CD4-positive, alpha-beta T cell treated with Interleukin-4 for 4 hours (primary cell): ENCODE results near the gene NPHP1.
"Not testable (repeated sequence)": the region's sequence is repeated elsewhere in the genome, so short reads cannot be mapped to it uniquely, and the experiment has no call there.

Source experiments
- DNase-seq: peaks from one replicate; pipeline ENCODE4 v3.0.0-alpha.2; 2020

NPHP1 gene

DNA sequence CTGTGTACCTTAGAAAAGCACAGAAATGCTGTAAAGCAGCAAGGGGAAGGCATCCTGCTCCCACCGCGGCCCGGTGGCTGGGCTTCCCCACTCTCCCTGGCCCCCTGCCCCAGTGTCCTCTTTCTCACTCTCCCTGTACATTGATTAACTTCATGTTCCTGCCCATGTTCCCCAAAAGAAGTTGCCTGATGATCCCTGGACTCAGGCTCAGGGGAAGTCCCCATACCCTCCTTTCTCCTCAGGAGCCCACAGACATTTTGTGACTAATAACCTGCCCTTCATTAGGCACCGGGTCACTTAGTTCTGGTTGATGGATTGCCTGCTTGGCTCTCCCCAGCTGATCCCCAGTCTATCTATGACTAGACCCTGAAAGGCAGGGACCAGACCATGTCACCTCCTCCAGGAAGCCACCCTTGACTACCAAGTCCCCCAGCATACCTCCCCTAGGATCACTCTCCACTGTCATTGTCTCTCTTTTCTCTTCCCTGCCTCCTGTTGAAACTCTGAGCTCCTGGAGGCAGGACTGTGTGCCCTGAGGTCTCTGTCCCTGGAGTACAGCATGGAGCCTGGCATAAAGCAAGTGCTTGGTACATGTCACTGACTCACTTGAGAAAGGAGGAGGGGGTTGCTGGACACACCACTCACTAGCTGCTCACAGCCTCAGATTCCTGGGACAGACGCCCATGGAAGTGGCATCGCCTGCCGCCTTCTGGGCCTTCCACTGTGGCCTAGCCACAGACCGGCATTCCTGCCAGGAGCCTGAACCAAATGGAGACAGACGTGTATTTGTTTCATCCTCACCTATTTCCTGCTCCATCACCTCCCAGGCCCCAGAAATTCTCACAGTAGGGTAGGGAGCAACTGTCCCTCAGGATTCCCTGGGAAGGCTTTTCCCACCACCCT is 102.7 kb downstream of the NPHP1 start:
- no peak for DNase-seq

DNA sequence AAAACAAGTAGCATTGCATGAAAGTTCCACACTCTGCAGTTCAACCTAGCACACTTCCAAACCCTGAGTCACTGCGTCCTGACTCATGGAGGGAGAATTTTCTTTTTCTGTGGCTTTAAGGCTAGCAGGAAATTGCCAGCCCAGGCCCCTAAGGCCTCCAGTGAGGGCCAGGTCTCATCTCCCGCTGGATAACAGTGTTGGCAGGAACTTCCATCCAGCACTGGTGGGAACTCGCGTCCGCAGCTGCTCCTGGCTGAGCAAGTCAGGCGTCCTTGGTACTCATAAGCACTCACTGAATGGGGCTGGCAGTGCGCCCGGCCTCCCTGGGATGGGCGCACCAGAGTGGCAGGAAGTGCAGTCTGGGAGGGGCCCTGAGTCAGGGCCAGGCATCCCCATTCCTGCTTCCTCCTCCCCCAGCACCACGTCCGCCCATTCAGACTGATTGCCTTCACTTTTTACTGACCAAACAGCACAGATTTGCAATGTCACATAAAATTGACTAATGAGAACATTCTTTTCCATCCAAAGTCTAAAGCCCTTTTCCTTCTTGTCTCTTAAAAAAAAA is 103.5 kb downstream of the NPHP1 start:
- no peak for DNase-seq

DNA sequence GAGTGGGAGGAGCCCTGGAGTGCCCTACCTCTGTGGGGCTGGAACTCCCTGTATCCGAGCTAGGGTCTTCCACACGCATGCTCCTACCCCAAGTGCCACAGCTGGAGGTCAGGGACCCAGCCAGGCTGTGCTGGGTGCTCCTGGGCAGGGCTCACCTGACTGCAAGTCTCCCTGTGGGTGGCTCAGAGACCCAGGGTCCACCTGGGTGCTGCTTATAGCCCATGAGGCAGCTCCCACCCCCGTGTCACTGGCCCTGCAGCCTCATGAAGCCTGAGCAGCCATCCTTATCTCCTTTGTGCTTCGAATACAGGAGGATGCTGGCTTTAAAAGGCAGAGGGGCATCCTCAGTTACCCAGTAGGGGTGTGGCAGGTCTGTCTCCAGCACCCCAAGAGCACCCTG is 103.9 kb downstream of the NPHP1 start:
- not testable (repeated sequence) for DNase-seq

DNA sequence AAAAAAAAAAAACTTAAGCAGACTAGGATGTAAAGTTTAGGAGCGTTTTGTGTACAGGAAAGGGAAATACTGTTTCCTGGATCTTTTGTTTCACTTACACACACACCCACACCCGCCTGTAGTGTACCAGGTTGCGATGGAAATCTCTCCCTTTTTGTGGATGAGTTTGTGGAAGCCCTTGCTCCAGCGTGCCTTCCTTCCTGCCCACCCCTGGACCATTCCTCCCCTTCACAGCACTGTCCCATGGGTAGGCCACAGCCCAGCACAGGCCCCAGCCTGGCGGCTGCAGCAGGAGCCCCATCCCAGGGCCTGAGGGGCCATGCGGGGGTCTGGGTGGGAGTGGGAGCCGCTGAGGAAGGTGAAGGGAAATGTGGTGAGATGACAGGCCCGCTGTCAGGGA is 104.3 kb downstream of the NPHP1 start:
- DNase-seq = no peak

DNA sequence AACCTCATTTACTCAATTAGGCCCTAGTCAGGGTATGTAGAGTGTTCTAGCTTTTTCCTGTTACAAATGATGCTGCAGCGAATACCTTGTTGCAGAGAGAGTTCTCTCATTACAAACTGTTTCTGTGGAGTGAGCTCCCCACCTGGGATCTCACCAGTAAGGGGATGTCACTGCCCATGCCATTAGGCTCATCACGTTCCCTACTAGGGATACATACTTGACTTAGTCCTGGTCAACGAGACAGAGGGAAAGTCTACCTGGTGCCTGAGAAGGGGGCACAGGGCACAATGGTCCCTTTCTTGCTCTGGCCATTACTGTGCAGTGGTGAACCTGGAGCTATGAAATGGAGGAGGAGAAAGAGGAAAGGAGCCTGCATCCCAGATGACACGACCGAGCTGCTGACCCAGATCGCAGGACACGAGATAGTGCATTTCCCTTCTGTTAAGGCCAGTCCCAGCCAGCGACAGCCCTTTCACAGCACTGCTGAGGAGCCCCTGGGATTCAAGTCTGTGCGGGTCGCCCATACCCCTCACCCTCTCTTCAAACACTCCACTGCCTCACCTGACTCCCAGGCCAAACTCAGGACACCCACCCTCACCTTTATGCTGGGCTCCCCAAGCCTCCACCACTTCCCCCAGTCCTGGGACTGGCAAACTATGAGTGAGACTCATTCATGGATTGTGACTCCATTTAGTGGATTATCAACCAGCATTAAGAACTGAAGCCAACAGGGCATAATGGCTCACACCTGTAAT is 105.2 kb downstream of the NPHP1 start:
- no peak for DNase-seq

DNA sequence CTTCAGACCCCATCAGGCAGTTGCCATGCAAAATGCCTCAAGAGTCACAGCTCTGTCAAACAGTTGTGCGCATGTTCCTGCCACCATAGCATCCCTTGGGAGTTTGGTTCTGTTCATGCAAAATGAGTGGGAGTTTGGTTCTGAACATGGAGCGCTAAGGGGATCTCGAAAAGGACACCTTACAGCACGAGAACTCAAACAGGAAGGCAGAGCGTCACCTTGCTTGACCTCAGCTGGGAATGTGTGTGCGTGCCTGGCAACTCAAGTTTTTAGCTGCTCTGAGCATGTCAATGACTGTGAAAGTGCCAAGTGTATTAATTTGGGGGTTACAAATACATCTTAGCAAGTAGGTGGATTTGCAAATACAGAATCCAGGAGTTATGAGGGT is 105.8 kb downstream of the NPHP1 start:
- no peak for DNase-seq

DNA sequence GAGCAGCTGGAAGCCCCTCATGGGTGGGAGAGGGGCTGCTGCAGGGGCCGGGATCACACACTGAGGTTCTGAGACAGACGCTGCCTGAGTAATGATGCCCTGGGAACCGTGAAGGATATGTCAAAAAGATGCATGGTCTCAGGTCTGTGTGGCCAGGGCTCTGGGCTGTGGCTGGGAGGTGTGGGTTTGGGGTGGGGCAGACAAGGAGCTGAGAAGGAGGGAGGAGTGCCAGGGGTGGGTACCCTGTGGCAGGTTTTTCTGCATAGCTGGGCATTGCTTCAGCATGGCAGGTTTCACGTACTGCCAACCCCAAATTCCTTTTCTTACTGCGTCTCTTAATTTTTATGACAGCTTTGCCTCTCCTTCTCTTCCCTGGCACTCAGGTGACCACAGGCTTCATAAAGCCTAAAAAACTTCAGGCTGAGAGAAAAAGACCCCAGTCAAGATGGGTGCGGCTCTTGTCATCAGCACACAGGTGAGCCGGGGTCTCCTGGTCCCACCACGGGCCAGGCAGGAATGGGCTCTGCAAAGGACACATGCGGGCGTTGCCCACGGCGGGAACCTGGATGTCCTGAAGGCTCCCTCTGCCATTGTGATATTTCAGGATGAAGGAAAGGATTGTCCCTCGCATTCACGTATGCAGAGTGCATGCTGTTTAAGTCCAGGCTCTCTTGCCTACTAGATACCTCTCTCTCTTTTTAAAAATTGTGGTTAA is 107.2 kb downstream of the NPHP1 start:
- no peak for DNase-seq

DNA sequence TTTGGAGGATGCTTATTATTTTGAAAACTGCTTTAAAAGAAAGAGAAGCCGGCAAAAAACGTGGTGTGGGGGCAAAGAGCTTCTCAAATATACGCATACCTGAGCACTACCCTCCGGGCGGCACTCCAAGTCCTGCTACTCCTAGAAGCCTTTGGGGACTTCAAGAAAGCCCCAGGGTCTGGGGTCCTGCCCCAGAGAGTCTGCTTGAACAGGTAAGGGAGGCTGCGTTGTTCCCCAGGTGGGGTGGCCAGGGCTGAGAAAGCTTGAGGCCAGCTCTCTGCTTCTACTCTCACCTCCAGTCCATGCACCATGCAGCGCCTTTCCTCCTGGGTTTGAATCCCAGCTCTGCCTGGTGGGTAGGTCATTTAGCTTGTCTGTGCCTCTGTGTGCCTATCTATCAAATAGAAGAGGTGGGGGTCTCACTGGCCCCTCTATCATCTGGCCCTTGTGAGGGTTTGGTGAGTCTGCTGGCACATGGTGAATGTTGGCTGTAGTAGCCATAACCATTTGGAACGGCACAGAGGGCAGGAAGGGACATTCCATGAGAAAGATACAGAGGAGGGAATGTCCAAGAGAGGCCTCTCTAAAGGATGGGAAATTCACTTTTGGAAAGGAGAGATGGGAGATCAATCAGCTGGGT is 108.7 kb downstream of the NPHP1 start:
- DNase-seq = no peak

DNA sequence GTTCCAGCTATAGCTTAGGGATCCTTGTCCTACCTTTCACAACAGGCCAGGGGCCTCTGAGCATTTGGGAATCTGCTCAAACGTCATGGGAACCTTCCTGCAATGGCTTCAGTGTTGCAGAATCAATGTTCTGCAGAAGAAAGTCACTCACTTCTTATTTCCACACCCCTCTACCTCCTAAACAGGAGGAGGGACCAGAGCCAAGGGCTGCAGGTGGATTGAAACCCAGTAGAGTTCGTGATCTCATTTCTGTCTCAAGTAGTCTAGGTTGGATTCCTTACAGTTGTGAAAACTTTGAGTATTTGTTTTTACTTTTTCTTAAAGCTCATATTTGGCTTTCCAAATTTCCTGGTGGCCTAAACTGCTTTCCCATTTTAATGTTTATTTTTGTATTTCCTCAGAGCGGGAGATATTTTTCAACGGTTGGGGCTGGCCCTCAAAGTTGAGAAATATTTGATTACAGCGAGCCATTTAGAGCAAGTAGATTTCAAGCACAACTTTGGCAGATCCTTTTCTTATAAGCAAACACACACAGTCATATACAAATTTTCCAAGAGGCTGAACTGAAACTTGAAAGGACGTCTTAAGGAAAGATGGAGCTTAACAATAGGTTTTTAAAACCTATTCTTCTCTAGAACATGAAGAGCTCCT is 109.8 kb downstream of the NPHP1 start:
- not testable (repeated sequence) for DNase-seq

DNA sequence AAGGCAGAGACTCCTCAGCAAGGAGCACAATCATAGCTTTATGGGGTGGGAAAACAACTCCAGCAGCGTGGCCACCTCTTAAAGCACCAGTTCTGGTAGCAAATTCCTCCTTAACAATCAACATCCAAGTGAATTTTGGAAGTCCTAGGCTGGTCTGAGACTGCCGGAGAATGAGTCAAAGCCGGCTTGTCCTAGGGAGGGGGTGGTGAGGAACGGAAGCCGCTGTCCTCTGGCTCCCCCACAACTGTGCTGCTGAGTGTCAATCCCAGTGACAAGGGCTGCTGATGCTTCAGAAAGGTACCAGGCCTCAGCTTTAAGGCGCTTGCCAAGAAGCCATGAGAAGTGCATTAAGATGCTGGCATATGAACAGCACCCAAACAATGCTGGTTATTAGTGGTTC is 110.9 kb downstream of the NPHP1 start:
- DNase-seq = not testable (repeated sequence)

DNA sequence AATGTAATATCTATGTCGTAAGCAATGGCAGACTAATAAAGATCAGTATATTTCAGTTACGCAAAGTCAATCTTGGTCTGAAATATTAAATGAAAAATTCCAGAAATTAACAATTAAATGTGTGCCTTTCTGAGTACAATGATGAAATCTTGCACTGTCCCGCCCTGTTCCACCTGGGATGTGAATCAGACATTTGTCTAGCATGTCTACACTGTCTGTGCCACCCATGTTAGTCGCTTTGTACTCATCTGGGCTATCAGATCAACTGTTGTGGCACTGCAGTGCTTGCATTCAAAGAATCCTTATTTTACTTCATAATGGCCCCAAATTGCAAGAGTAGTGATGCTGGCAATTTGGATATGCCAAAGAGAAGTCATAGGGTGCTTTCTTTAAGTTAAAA is 114.6 kb downstream of the NPHP1 start:
- DNase-seq = not testable (repeated sequence)

DNA sequence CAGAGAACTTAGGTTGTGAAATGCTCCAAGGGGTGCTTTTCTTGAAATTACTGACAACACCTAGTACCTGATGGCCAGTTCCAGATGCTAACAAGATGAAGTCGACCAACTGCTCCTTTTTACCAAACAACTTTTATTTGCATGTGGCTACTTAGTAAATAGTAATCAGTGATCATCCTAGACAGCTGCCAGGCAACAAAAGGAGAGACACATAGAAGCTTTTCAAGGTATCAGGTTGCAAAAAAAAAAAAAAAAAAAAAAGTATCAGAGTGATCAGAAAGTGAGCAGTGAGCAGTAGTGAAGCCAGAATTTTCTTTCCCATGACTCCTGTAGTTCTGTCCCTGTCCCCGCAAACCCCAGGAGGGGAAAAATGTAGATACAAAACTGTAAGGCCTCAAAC is 121.1 kb downstream of the NPHP1 start:
- not testable (repeated sequence) for DNase-seq

DNA sequence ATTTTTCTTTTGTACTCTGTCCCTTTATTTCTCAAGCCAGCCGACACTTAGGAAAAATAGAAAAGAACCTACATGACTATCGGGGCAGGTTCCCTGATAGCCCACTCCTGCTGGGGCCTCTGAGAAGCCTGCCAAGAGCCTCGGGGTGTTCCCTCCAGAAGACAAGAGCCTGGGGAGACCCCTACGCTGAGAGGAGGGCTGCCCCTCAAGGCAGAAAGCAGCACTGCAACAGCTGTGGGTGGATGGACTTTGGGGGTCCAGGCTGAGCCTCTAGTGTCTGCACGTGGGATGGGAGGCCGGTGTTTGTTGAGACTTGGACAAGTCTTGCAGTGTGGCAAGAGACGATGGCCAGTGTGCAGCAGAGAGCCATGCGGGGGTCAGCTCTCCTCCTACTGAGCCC is 121.7 kb downstream of the NPHP1 start:
- DNase-seq = not testable (repeated sequence)

DNA sequence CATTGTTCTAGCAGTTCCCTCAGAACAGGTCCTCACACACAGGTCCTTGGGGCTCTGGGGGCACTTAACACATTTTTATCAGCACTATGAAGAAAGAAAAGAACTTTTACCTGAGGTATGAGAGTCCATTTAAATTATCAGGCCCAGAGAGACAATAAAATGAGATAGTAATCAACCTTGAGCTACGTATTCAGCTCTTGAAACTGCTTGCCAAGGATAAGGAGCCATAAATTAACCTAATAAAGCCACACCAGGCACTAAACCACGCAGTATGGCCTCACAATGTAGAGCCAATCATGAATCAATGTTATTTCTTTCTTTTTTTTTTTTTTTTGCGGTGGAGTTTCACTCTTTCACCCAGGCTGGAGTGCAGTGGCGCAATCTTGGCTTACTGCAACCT is 126.7 kb downstream of the NPHP1 start:
- DNase-seq = not testable (repeated sequence)

DNA sequence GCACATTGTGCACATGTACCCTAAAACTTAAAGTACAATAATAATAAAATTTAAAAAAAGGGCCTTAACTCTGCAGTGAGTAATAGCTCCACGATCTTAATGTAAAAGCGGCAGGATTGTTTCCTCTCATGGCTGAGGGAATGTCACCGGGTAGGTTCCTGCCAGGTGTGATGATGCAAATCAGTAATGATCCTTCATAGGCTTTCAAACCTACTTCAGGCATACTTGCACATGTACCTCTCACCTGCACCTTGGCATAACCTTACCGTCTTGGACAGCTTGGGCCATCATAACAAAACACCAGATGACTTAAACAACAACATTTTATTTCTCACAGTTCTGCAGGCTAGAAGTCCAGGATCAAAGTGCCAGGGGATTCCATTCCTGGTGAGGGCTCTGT is 128.9 kb downstream of the NPHP1 start:
- DNase-seq = not testable (repeated sequence)
